Heart left ventricle (tissue), 16 donors: Measurements from ENCODE around the gene ISCU. TPM values are rescaled to one million over a fixed set of nuclear protein-coding genes. Genes with fewer than 3 reads are reported as not detected.

Source experiments
- ATAC-seq, 4 donors: fragments of 200-7000 bp; cut with Tn5 transposase; one replicate each; pipeline ENCODE4 v1.9.1; 2020 to 2022; ENCODE audit warnings: moderate library complexity in 4 of 4, mild to moderate bottlenecking in 3 of 4, moderate number of reproducible peaks in 1 of 4
- DNase-seq, 5 donors: peaks; one replicate each; pipeline ENCODE4 v3.0.0-alpha.2; 2020
- H3K27ac ChIP-seq, 12 donors: fragments of 200-600 bp; sonication (generic) in 4 of 12; one replicate each; pipeline versions ENCODE4 v1.5.0 to v1.8.0; 2016 to 2022; ENCODE audit warnings: mild to moderate bottlenecking in 2 of 12
- H3K27me3 ChIP-seq, 9 donors: fragments of 200-600 bp; sonication (generic) in 2 of 9; one replicate each; pipeline versions ENCODE4 v1.5.1 to v1.8.0; 2016 to 2022; ENCODE audit warnings: mild to moderate bottlenecking in 3 of 9
- H3K36me3 ChIP-seq, 9 donors: fragments of 200-600 bp; sonication (generic) in 2 of 9; one replicate each; pipeline versions ENCODE4 v1.5.0 to v1.8.0; 2018 to 2022; ENCODE audit warnings: mild to moderate bottlenecking in 2 of 9
- H3K4me1 ChIP-seq, 12 donors: fragments of 200-600 bp; sonication (generic) in 4 of 12; one replicate each; pipeline versions ENCODE4 v1.5.0 to v1.8.0; 2016 to 2022; ENCODE audit warnings: mild to moderate bottlenecking in 3 of 12
- H3K4me3 ChIP-seq, 12 donors: fragments of 200-600 bp; sonication (generic) in 4 of 12; one replicate each; pipeline versions ENCODE4 v1.5.0 to v1.8.0; 2017 to 2022; ENCODE audit warnings: mild to moderate bottlenecking in 9 of 12, moderate library complexity in 4 of 12
- H3K9me3 ChIP-seq, 12 donors: fragments of 200-600 bp; sonication (generic) in 4 of 12; one replicate each; pipeline versions ENCODE4 v1.5.0 to v1.8.0; 2016 to 2022; ENCODE audit warnings: mild to moderate bottlenecking in 1 of 12
- POLR2A ChIP-seq, 2 donors: fragments of 450-650 bp; IDR thresholded peaks; one replicate each; pipeline ENCODE4 v1.6.1; 2017; ENCODE audit warnings: antibody characterized with exemption in 2 of 2, mild to moderate bottlenecking in 2 of 2, moderate library complexity in 2 of 2
- WGBS, 4 donors: extraction: QIAGEN DNeasy Blood & Tissue Kit in 2 of 4; methylation state at CpG; one replicate each; pipeline versions ENCODE4 v1.1.5 to v1.1.7; 2013 to 2018; 5-methylcytosine and 5-hydroxymethylcytosine counted together
- intact Hi-C, 10 donors: fragments of 100-400 bp; cut with DNase I; formaldehyde crosslinking; loops; one replicate each; pipeline versions ENCODE4 v1.11.1 to v1.14.2; 2022
- polyA plus RNA-seq, 2 donors: library from polyadenylated mRNA; stranded (reverse); fragments of 200-250 nt; gene quantifications; one replicate each; pipeline ENCODE4 v1.2.3, GENCODE V29; 2013
- total RNA-seq, 9 donors: library from RNA; depleted of rRNA in 2 of 9; stranded (reverse); fragments of >200 nt in 2 of 9; fragmentation: NEBNext Ultra II Directional in 3 of 9; extraction: Animal tissue kit (Norgen Biotek cat#: 25700) in 3 of 9; gene quantifications; one replicate each; pipeline versions ENCODE4 v1.1.0 to v1.2.4, GENCODE V29; 2016 to 2023
- TF ChIP-seq, protein P1 (sequence below), 12 donors: fragments of 200-600 bp; sonication (generic) in 4 of 12; IDR thresholded peaks; one replicate each; pipeline versions ENCODE4 v1.5.0 to v1.8.0; 2018 to 2022; ENCODE audit warnings: antibody characterized with exemption in 12 of 12, mild to moderate bottlenecking in 5 of 12
- donor health status: ischemic (EF 13 %, LVEDD 7.1; RV severe dilation, severe dysfunction).
- donor health status: healthy with polysubstance abuse.
- donor health status: DM: no; HTN: yes; CAD: no.
- donor health status: DM: no; HTN: no; CAD: no.
- donor health status: ischemic (EF 25% LVEDD 6.9; RV normal size, moderate dysfunction).
- donor health status: ischemic (EF 25% LVEDD 5.7; RV mildly dilated, moderate dysfunction).
- donor health status: healthy.
- donor health status: DM: yes; HTN: yes; CAD: no.
- donor health status: ischemic (EF 35%, LVEDD 5.7; RV mildly dilated, moderate dysfunction).
- donor health status: nonischemic (EF 11% LVEDD 7.7; RV severe dilation, severe dysfunction).
- donor health status: DM: yes; HTN: yes; CAD: no.
- donor health status: PGD.
- donor health status: ischemic (EF 29% LVEDD 5.4; RV normal size, mild dysfunction).
- donor health status: nonischemic (EF 23%, LVEDD 6.1; RV moderate dilation, normal function).

The ISCU gene
- total and polyA plus RNA-seq, 11 donors = 203 to 632 (median 462) TPM

DNA sequence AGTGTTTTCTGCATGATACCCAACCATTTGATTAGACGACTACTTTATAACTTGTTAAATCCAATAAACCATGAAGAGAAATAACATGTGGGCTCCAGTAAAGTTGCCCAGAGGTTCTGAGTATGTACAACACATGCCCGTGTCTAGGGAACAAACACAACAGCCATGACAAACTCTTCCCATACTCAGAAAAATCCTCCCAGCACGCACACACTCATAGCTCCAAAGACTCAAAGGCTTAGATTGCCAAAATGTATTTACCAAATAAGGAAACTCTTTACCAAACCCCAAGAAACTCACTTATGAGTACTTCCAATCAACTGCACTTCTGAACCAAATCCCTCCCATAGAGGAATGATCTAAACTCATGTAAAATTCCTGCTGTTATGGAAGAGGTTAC, 18.7 kb upstream of the ISCU start:
- 91 to 94% (median 93%) methylated on average over 3 of the region's 3 CpGs for WGBS, 4 donors
- H3K36me3 ChIP-seq = peaks cover 0 to 87% (median 76%) of the 10 kb centered on the region in 9 donors
- H3K27ac ChIP-seq = no peak overlapping the region
- no peaks in the 10 kb centered on the region for H3K27me3 ChIP-seq
- H3K4me3 ChIP-seq = no peak overlapping the region
- H3K4me1 ChIP-seq = peaks cover 0 to 32% (median 15%) of the 10 kb centered on the region in 12 donors
- no peak for DNase-seq
- ATAC-seq = no peak
- no peak for TF ChIP-seq POLR2A (IDR thresholded peaks at IDR 0.05)
- TF ChIP-seq, protein P1, sequence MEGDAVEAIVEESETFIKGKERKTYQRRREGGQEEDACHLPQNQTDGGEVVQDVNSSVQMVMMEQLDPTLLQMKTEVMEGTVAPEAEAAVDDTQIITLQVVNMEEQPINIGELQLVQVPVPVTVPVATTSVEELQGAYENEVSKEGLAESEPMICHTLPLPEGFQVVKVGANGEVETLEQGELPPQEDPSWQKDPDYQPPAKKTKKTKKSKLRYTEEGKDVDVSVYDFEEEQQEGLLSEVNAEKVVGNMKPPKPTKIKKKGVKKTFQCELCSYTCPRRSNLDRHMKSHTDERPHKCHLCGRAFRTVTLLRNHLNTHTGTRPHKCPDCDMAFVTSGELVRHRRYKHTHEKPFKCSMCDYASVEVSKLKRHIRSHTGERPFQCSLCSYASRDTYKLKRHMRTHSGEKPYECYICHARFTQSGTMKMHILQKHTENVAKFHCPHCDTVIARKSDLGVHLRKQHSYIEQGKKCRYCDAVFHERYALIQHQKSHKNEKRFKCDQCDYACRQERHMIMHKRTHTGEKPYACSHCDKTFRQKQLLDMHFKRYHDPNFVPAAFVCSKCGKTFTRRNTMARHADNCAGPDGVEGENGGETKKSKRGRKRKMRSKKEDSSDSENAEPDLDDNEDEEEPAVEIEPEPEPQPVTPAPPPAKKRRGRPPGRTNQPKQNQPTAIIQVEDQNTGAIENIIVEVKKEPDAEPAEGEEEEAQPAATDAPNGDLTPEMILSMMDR (IDR thresholded peaks at IDR 0.05) = no peak
- H3K9me3 ChIP-seq = no peaks in the 10 kb centered on the region
- intact Hi-C loops = no loop called here

DNA sequence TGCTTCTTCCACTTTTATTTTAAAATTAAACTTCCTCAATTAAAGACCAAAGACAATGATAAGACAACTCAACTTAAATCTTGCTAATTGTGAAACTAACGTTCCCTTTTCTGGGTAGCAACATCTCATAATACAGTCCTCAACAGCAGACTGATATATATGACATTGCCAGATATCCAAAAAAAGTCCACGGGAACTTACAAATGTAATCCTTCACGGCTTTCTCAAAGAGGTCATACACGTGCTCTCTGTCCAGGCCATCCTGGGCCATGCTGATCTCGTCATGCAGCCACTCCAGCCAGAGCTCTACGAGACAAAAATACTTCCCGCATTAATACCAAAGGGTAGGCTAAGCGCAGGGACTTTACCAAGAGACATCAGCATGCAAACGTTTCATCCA, 14.7 kb upstream of the ISCU start:
- DNase-seq = no peak
- H3K36me3 ChIP-seq = peaks cover 0 to 65% (median 59%) of the 10 kb centered on the region in 9 donors
- TF ChIP-seq, protein P1 (IDR thresholded peaks at IDR 0.05) = no peak
- TF ChIP-seq POLR2A (IDR thresholded peaks at IDR 0.05) = no peak
- H3K9me3 ChIP-seq = no peaks in the 10 kb centered on the region
- H3K27me3 ChIP-seq = no peaks in the 10 kb centered on the region
- H3K27ac ChIP-seq = peak overlapping the region in 7 of 12 donors; percentile 15 to 64 (median 22)
- H3K4me3 ChIP-seq = no peak overlapping the region
- peak; percentile 79 to 90 (median 84) for ATAC-seq
- intact Hi-C loops = no loop called here
- H3K4me1 ChIP-seq = peaks cover 0 to 58% (median 24%) of the 10 kb centered on the region in 12 donors
- 47 to 54% (median 49%) methylated on average over 9 of the region's 9 CpGs for WGBS, 4 donors

DNA sequence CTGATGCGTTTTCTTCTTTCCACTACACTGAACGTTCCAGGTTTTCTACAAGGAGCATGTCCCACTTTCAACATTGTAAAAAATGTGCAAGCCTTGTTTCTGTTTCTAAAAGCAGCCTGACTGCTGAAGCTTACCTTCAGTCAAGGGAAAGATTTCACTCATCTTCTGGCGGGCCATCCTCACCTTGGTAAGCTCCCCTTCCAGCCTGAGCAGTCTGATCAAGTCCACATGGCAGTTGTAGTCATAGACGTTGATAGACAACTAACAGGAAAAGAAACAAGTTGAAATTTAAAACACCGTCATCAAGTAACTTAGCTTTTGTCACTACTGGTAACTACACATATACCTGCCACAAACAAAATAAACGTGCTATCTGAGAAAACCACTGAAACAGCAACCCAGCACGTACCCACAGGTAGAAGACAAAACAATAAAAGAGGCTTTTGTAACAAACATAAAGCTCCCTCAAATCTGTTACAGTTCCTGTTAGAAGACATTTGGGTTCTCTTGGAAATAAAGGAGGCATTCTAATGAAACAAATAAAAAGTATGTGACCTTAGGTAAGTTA, 13.4 kb upstream of the ISCU start:
- intact Hi-C loops = no loop called here
- H3K27me3 ChIP-seq = no peaks in the 10 kb centered on the region
- H3K27ac ChIP-seq = no peak overlapping the region
- no peak overlapping the region for H3K4me3 ChIP-seq
- DNase-seq (no peak), ATAC-seq (no peak)
- WGBS, 4 donors = 63 to 74% (median 68%) methylated on average over 7 of the region's 7 CpGs
- H3K9me3 ChIP-seq = no peaks in the 10 kb centered on the region
- TF ChIP-seq POLR2A (IDR thresholded peaks at IDR 0.05) = no peak
- TF ChIP-seq, protein P1 (IDR thresholded peaks at IDR 0.05) = no peak
- peaks cover 0 to 51% (median 46%) of the 10 kb centered on the region in 9 donors for H3K36me3 ChIP-seq
- H3K4me1 ChIP-seq = peaks cover 0 to 62% (median 25%) of the 10 kb centered on the region in 12 donors

DNA sequence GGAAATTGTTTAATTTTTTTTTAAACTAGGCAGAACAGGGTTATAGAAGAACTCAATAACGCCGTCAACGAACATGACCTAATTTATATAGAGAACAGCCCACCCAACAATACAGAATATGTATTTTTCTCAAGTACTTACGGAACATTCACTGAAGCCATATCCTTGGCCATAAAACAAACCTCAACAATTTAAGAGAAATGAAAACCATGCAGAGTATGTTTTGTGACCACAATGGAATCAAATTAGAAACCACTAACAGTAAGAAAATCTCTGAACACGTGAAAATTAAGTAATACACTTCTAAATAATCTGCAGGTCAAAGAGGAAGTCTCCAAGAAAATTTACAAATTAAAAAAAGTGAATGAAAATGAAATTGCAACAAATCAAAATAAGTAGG, 10.9 kb upstream of the ISCU start:
- 84 to 89% (median 84%) methylated on average over 5 of the region's 5 CpGs for WGBS, 4 donors
- intact Hi-C loops = no loop called here
- Histone ChIP-seq H3K27me3 (no peaks in the 10 kb centered on the region), H3K27ac (no peak overlapping the region), H3K4me3 (no peak overlapping the region), H3K36me3 (peaks cover 0 to 35% (median 26%) of the 10 kb centered on the region in 9 donors), H3K9me3 (no peaks in the 10 kb centered on the region), H3K4me1 (peaks cover 0 to 83% (median 36%) of the 10 kb centered on the region in 12 donors)
- TF ChIP-seq, protein P1 (IDR thresholded peaks at IDR 0.05) = no peak
- no peak for TF ChIP-seq POLR2A (IDR thresholded peaks at IDR 0.05)
- DNase-seq (no peak), ATAC-seq (no peak)
